Panc1 (cell line): ENCODE data around the gene SH3GLB2. TPM values are rescaled to one million over a fixed set of nuclear protein-coding genes. Genes with fewer than 3 reads are reported as not detected.

ENCODE experiments used
- ATAC-seq: fragments of 200-7000 bp; cut with Tn5 transposase; 2 replicates; pipeline ENCODE4 v1.9.1; 2020; ENCODE audit warnings: mild to moderate bottlenecking, moderate library complexity
- BruUV-seq: library from RNA; stranded (reverse); fragments of 400-500 nt; replicated peaks from 2 replicates; lab custom pipeline; 2021; lab: Mats Ljungman, UMichigan
- CTCF ChIA-PET: fragments of 300-600 bp; sonication (Branson Sonifier 250); formaldehyde crosslinking; loops from one replicate; lab custom pipeline; 2022; ENCODE audit warnings: antibody characterized with exemption; lab: Charles Lee
- POLR2A ChIA-PET: fragments of 300-600 bp; sonication (Branson Sonifier 250); formaldehyde crosslinking; loops from one replicate; lab custom pipeline; 2022; ENCODE audit warnings: antibody characterized with exemption; lab: Charles Lee
- DNase-seq: peaks from one replicate; pipeline ENCODE4 v3.0.0-alpha.2; 2010; ENCODE audit warnings: low read depth, low spot score
- H3K27ac ChIP-seq: 2 replicates; pipeline ENCODE4 v1.5.1; 2011; ENCODE audit warnings: mild to moderate bottlenecking, low read length, inconsistent platforms
- H3K27me3 ChIP-seq: fragments of 200-500 bp; sonication (Bioruptor generic); 2 replicates; pipeline ENCODE4 v1.6.0; 2014; ENCODE audit warnings: low read length, inconsistent platforms; ENCODE audit not compliant: control insufficient read depth, insufficient read depth
- H3K36me3 ChIP-seq: fragments of 200-500 bp; sonication (Bioruptor generic); 2 replicates; pipeline ENCODE4 v1.5.1; 2014; ENCODE audit warnings: inconsistent platforms, mild to moderate bottlenecking, low read length, moderate library complexity; ENCODE audit not compliant: control insufficient read depth, insufficient read depth
- H3K4me1 ChIP-seq: 2 replicates; pipeline ENCODE4 v1.5.1; 2011; ENCODE audit warnings: inconsistent platforms, mild to moderate bottlenecking, low read length, moderate library complexity; ENCODE audit not compliant: control insufficient read depth, insufficient read depth
- H3K4me3 ChIP-seq, 2 experiments: 2 replicates each; pipeline ENCODE4 v1.5.1; 2011 to 2012; ENCODE audit warnings: low read depth in 2 of 2, low read length in 2 of 2, mild to moderate bottlenecking in 2 of 2, inconsistent platforms in 1 of 2, moderate library complexity in 1 of 2
- H3K9me3 ChIP-seq: fragments of 200-500 bp; sonication (Bioruptor generic); 2 replicates; pipeline ENCODE4 v1.5.1; 2014; ENCODE audit warnings: low read depth, mild to moderate bottlenecking, inconsistent platforms, low read length, moderate library complexity; ENCODE audit not compliant: control insufficient read depth, insufficient read depth
- CTCF ChIP-seq: fragments of 450-650 bp; IDR thresholded peaks from 2 replicates; pipeline ENCODE4 v1.5.1; 2017; ENCODE audit warnings: mild to moderate bottlenecking
- POLR2AphosphoS5 ChIP-seq: IDR thresholded peaks from 2 replicates; pipeline ENCODE4 v1.6.1; 2012; ENCODE audit warnings: mild to moderate bottlenecking, low read depth, low read length, moderate library complexity
- REST ChIP-seq, 2 experiments: IDR thresholded peaks; 2 replicates each; pipeline ENCODE4 v1.6.1; 2011 to 2012; ENCODE audit warnings: low read depth in 2 of 2, control low read depth in 1 of 2, low read length in 1 of 2, mild to moderate bottlenecking in 1 of 2, moderate library complexity in 1 of 2; ENCODE audit not compliant: insufficient read depth in 1 of 2
- SIN3A ChIP-seq: IDR thresholded peaks from 2 replicates; pipeline ENCODE4 v1.6.1; 2012; ENCODE audit warnings: low read depth, mild to moderate bottlenecking, low read length, moderate library complexity, borderline replicate concordance; ENCODE audit not compliant: insufficient read depth
- TCF7L2 ChIP-seq: IDR thresholded peaks from 2 replicates; pipeline ENCODE4 v1.6.1; 2011; ENCODE audit warnings: mild to moderate bottlenecking, low read depth, low read length, inconsistent platforms
- in situ Hi-C: cut with HindIII; loops from 2 replicates; pipeline ENCODE4 v1.10.0; 2016; ENCODE audit warnings: low sequenced_read_pairs, low pct_unique_long_range_greater_than_20kb
- intact Hi-C: fragments of 100-400 bp; cut with micrococcal nuclease; formaldehyde crosslinking; loops from one replicate; pipeline ENCODE4 v1.10.0; 2022; ENCODE audit not compliant: unreplicated experiment
- total RNA-seq: library from RNA; stranded (reverse); gene quantifications from one replicate; pipeline ENCODE4 v1.2.1, GENCODE V29; 2021; ENCODE audit not compliant: unreplicated experiment

Gene SH3GLB2
- total RNA-seq, 1 experiment from 2014 or later = 68.3 TPM

GRCh38 chr9:129012893-129013448, 15.2 kb downstream of the SH3GLB2 start:
- in situ Hi-C loops = no loop called here
- Histone ChIP-seq H3K36me3 (no peaks in the 10 kb centered on the region), H3K4me3 (no peak overlapping the region), H3K4me1 (peaks cover 4% of the 10 kb centered on the region; the same call in 1 of the 2 replicates), H3K27ac (no peak overlapping the region), H3K9me3 (no peaks in the 10 kb centered on the region), H3K27me3 (no peaks in the 10 kb centered on the region)
- DNase-seq = no peak
- TF ChIP-seq CTCF (no peak), REST (IDR thresholded peaks at IDR 0.05; ENCODE audit: insufficient read depth in 1 of 2, low read depth in 2 of 2, low read length in 1 of 2) (no peak), POLR2AphosphoS5 (no peak), TCF7L2 (no peak), SIN3A (no peak)
- ChIA-PET CTCF (no interaction called here), POLR2A (no interaction called here)
- BruUV-seq = no TSS peak
- no peak for ATAC-seq
- intact Hi-C loops = no loop called here

GRCh38 chr9:129012343-129012742, 15.8 kb downstream of the SH3GLB2 start:
- Histone ChIP-seq H3K27ac (no peak overlapping the region), H3K4me1 (peaks cover 8% of the 10 kb centered on the region; the same call in 1 of the 2 replicates), H3K4me3 (no peak overlapping the region), H3K36me3 (no peaks in the 10 kb centered on the region), H3K27me3 (no peaks in the 10 kb centered on the region), H3K9me3 (no peaks in the 10 kb centered on the region)
- intact Hi-C loops (no loop called here), in situ Hi-C loops (no loop called here)
- no TSS peak for BruUV-seq
- TF ChIP-seq POLR2AphosphoS5 = no peak
- no peak for TF ChIP-seq REST (IDR thresholded peaks at IDR 0.05; ENCODE audit: insufficient read depth in 1 of 2, low read depth in 2 of 2, low read length in 1 of 2)
- DNase-seq (no peak), ATAC-seq (no peak)
- ChIA-PET CTCF (no interaction called here), POLR2A (no interaction called here)
